GM19239 (cell line): ENCODE measurements around the gene IRGC.

Experiments
- DNase-seq: peaks from one replicate; pipeline ENCODE4 v3.0.0; 2011; ENCODE audit warnings: low spot score; ENCODE audit not compliant: insufficient read length
- FAIRE-seq: peaks from 2 replicates; lab custom pipeline; 2011; peaks lifted over from hg19 to GRCh38; lab: Jason Lieb, UNC

The IRGC gene

GRCh38 chr19:43720936-43721335, 5.1 kb downstream of the IRGC start:
- no peak for FAIRE-seq
- no peak for DNase-seq

- DNase-seq (no peak), FAIRE-seq (no peak)
Observed at GRCh38 chr19:43721469-43722048, 5.7 kb downstream of the IRGC start.

DNA sequence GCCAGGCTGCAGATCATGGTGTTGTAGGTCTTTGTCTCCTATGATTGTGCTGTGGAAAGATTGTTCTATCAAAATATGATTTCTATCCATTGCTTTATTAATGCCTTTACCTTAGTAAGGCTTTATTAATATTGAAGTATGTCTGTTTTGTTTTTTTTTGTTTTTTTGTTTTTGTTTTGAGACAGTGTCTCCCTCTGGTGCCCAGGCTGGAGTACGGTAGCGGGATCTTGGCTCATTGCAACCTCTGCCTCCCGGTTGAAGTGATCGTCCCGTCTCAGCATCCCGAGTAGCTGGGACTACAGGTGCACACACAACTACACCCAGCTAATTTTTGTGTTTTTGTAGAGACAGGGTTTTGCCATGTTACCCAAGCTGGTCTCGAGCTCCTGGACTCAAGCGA, 7.7 kb downstream of the IRGC start:
- DNase-seq = no peak
- FAIRE-seq = no peak

DNA sequence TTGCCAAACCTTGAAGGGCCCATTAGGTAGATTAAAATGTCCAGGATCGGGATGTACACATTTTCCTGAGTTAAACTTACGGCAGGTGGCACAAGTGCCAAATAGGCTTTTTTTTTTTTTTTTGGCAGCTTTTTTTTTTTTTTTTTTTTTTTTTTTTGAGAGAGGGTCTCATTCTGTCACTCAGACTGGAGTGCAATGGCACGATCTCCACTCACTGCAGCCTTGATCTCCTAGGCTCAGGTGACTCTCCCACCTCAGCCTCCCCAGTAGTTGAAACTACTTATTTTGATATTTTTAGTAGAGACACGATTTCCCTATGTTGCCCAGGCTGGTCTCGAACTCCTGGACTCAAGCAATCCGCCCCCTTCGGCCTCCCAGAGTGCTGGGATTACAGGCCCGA, 9.0 kb downstream of the IRGC start:
- FAIRE-seq = no peak
- DNase-seq = no peak

DNA sequence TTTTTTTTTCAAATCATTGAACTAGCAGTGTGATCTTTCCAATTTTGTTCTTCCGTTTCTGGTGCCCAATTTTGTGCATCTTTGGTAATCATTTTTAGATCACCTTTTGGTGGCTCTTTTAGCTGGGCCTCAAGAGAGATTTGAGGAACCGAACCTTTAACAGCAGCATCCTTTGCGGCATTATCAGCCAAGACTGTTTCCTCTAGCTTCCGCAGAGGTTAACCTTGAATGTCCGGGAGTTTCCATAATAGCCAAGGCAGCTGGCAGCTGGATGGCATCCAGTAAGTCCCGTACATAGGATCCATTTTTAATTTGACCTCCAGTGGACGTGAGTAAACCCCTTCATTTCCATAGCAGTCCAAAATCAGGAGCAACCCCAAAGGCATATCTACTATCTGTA, 9.6 kb downstream of the IRGC start:
- peak; percentile 57 for DNase-seq
- no peak for FAIRE-seq

DNA sequence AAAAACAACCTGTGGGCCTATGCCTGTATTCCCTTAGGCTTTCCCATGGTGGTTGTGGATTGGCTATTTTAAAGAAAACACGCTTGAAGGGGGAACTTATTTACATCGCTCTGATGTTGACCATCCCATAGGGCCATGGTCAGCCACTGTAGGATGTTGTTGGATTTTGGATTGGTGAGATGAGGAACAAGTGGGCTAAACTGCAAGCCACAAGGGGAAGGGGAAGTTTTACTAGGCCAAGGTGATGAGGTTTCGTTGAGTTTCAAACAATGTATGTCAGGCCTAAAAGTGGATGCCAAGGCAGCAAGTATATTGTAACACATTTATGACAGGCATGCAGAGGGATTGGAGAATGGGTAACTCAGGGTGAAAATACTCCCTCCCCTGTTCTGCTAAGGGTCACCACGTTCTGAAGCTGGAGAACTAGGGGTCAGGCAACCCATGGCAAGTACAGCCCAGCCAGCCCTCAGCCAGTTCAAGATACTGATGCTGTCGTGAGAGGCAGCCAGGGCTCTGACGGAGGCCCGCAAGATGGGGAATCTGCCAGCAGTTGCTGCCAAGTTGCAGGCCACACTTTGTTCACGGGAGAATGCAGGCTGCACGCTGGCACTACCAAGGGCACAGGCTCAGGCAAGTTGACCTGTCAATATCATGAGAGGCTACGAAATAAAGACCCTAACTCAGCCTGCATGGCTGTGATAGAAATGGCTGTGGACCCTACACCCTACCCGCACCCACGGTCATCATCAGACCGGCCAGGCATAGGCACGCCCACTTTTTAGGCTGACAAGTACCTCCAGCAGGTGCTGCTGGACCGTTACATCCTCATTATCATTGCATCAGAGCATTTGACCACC, 11.1 kb downstream of the IRGC start:
- no peak for FAIRE-seq
- no peak for DNase-seq

GRCh38 chr19:43727593-43727853, 11.6 kb downstream of the IRGC start:
- DNase-seq (no peak), FAIRE-seq (no peak)

DNA sequence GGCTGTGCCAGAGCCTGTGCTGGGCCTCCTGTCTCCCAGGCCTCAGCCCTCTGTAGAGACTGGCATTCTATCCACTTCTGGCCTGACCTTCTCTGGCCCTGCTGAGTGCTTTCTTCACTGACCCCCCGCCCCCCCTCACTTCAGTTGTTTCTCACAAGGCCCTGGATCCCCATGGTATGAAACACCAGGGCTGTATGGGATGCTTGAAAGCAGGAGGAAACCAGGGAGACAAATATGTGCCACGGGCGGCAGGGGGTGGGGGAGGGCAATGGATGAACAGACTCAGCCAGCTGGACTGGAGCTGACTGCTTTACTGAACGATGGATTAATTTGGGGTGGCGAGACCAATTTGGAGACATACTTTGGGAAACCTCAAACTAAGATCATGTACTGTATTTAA, 14.0 kb downstream of the IRGC start:
- no peak for DNase-seq
- FAIRE-seq = no peak

DNA sequence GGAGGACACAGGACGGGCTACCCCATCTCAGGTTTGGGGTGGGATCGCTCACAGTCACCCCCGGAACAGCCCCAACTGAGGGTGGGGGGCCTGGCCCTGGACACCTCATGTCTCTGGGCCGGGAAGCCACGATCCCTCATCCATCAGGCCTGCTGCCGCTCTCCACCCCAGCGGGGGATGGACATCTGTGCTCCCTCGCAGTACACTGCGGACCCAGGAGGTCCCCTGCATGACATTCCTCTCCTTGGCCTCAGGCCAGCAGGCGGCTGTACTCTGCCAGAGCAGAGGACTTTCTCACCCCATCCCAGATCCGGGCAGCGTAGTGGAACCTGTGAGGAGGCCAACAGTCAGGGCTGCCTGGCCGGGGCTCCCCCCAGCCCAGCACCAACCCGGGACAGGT, 15.5 kb downstream of the IRGC start:
- no peak for FAIRE-seq
- DNase-seq = no peak

DNA sequence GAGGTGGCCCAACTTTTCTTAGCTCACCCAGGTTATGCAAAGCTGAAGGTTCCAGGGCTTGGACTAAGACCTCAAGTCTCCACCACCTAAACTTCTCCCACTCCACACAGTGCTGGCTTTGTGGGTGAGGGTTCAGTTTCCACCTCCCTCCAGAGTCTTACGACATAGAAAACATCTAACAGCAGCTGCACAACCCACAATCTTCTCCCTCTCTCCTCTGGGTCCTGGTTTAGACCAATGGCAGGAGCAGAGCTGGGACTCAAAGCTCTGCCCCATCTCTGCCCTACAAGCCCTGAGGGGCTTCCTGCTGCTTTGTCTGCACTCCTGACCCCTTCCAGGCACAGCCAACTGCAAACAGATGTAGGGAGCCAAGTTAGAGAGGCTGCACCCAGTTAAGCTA, 16.0 kb downstream of the IRGC start:
- FAIRE-seq = no peak
- DNase-seq = no peak

GRCh38 chr19:43735013-43735412, 19.1 kb downstream of the IRGC start:
- DNase-seq (no peak), FAIRE-seq (no peak)

DNA sequence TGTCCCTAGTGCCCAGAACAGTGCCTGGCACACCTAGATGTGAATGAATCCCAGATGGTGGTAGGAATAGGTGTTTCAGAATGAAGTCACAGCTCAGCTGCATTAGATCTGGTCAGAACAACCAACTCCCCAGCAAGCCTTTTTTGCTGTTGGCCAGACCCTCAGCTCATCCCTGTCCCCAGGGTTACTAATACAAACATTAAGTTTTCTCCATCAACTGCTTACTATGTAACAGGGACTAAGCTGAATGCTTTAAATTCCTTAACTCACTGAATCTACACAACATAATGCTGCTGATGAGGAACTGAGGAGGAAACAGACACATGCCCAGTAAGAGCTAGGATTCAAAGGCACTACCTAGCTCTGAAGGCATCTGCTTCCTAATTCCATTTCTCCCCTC, 20.1 kb downstream of the IRGC start:
- DNase-seq = no peak
- no peak for FAIRE-seq

GRCh38 chr19:43738780-43739211, 22.9 kb downstream of the IRGC start:
- no peak for DNase-seq
- FAIRE-seq = no peak

DNA sequence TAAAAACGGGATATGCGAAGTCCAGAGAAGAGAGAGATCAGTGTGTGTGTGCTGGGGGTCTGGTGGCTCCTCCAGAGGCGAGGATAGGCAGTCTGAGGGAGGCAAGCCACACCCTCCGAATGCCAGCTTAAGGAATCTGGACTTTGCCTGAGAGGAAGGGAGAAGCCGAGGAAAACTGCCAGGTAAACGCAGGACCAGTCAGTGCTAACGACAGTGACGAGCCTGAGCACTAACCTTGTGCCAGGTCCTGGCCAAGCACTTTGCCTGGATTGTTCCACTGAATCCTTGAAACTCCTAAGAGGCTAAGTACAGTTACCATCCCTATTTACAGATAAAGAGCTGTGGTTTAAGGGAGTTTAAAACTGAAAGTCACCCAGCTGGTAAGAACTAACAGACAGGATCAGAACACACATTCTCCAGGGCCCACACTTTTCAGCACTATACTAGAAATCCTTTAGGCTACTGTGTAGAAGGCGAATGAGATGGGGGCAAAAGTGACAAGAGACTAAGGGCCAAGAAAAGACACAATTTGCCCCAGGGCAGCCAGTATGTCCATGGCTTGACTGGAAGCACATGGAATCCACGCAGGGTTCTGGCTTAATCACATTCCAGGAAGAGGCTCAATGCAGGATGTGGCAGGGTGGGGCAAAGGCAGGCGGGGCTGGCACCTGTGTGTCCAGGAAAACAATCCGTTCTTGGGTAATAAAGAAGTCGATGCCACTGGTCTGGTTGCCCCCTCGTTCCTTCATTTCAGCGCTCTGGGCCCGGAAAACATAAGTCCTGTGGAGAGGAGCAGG, 23.8 kb downstream of the IRGC start:
- DNase-seq (no peak), FAIRE-seq (no peak)

GRCh38 chr19:43741075-43741825, 25.4 kb downstream of the IRGC start:
- FAIRE-seq (no peak), DNase-seq (no peak)

DNA sequence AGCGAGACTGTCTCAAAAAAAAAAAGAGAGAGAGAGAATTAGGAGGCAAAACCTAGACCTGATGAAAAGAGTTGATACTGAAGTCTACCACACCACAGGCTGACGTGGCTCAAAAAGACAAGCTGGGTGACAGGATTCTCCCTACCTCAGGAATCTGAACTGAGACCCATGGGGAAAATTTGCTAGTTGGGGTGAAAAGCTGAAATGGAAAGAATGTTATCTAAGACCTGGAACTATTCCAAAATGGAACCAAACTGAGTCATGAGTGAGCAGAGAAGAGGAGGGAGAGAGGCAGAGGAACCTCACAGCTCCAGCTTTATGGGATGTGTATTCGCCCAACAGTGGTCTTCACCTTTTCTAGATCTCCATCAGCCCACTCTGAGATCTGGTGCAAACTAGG, 27.2 kb downstream of the IRGC start:
- no peak for FAIRE-seq
- DNase-seq = no peak

- no peak for DNase-seq
- peak; percentile 56 for FAIRE-seq
Observed at GRCh38 chr19:43747557-43748204, 31.8 kb downstream of the IRGC start.

DNA sequence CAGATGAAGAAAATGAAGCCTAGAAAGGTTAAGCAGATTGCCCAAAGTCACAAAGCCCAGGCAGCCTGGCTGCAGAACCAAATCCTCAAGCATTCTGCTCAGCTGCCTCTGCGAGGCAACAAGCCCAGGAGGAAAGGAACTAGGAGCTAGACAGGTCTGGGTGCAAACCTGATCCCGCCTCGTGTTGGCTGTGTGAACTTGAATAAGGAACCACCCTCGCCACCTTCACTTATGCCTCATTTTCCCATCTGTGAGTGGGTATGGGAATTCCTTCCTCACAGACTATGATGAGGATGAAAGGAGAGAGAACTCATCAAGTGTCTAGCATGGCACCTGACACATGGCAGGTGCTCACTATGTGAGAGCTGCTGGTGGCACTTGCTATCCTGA, 32.3 kb downstream of the IRGC start:
- no peak for FAIRE-seq
- no peak for DNase-seq

DNA sequence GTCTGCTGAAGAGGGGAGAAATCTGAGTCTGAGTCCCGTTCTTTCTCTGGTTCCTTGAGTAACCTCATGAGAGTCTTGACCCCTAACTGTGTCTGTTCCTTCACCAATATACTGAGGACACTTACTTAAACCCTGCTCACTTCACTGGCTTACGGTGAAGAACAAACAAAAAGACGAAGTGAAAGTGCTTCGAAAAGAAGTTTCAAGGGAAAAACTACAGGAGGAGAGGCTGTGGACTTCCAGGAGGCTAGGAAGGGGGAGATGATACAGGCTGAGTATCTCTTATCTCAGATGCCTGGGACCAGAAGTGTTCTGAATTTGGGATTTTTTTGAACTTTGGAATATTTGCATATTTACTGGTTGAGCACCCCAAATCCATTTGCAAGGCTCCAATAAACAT, 32.8 kb downstream of the IRGC start:
- DNase-seq (no peak), FAIRE-seq (no peak)

DNA sequence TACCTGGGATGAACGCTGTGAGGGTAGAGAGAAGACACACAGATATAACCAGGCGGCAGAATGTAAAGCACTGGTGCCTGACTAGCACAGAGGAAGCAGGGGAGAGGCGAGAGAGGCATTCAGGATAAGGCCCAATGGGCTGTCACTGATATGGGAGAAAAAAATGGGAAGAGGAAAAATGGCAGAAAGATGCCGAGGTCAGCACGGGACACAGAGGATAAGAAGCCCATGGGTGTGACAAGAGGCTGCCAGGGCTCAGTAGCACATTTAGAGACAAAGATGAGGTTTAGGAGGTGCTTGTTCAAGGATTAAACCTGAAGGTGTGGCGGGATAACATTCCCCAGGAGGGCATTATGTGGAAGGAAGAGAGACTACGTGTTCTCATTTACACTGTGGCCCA, 33.3 kb downstream of the IRGC start:
- DNase-seq (no peak), FAIRE-seq (no peak)
